H9 (cell line): ENCODE data around the gene HORMAD1. TPM values are rescaled to one million over a fixed set of nuclear protein-coding genes. Genes with fewer than 3 reads are reported as not detected.

Experiments used
- DNase-seq: peaks from one replicate; pipeline ENCODE4 v3.0.0-alpha.2; 2017
- H2AFZ ChIP-seq: one replicate; pipeline ENCODE4 v1.6.1; 2013; ENCODE audit warnings: mild to moderate bottlenecking, low read length, control low read depth, moderate library complexity
- H2AK5ac ChIP-seq: 2 replicates; pipeline ENCODE4 v1.6.1; 2013; ENCODE audit warnings: low read length, control low read depth, mixed read lengths; ENCODE audit not compliant: insufficient read length
- H2BK120ac ChIP-seq: one replicate; pipeline ENCODE4 v1.6.1; 2013; ENCODE audit warnings: low read depth, mild to moderate bottlenecking, low read length, control low read depth, inconsistent platforms; ENCODE audit not compliant: poor library complexity, severe bottlenecking
- H2BK12ac ChIP-seq: 2 replicates; pipeline ENCODE4 v1.6.1; 2013; ENCODE audit warnings: low read length, control low read depth, mixed read lengths, low read depth; ENCODE audit not compliant: insufficient read length
- H2BK15ac ChIP-seq: 2 replicates; pipeline ENCODE4 v1.6.1; 2013; ENCODE audit warnings: low read depth, low read length, control low read depth
- H2BK20ac ChIP-seq: one replicate; pipeline ENCODE4 v1.6.1; 2013; ENCODE audit warnings: low read depth, mild to moderate bottlenecking, low read length, control low read depth, inconsistent platforms; ENCODE audit not compliant: poor library complexity, severe bottlenecking
- H2BK5ac ChIP-seq: 2 replicates; pipeline ENCODE4 v1.6.1; 2013; ENCODE audit warnings: low read length, control low read depth, mixed read lengths; ENCODE audit not compliant: insufficient read length
- H3K14ac ChIP-seq: 2 replicates; pipeline ENCODE4 v1.6.1; 2013; ENCODE audit warnings: low read length, control low read depth; ENCODE audit not compliant: insufficient read depth
- H3K18ac ChIP-seq: 2 replicates; pipeline ENCODE4 v1.6.1; 2013; ENCODE audit warnings: low read depth, mild to moderate bottlenecking, mixed read lengths, low read length, control low read depth; ENCODE audit not compliant: insufficient read length
- H3K23ac ChIP-seq: 2 replicates; pipeline ENCODE4 v1.6.1; 2013; ENCODE audit warnings: low read length, control low read depth, mixed read lengths, low read depth; ENCODE audit not compliant: insufficient read length
- H3K23me2 ChIP-seq: 2 replicates; pipeline ENCODE4 v1.6.1; 2013; ENCODE audit warnings: low read depth, mild to moderate bottlenecking, mixed read lengths, low read length, control low read depth; ENCODE audit not compliant: insufficient read length, poor library complexity, severe bottlenecking
- H3K27ac ChIP-seq: 2 replicates; pipeline ENCODE4 v1.5.1; 2013; ENCODE audit warnings: low read length, control low read depth, mixed read lengths, low read depth; ENCODE audit not compliant: insufficient read length
- H3K27me3 ChIP-seq: 2 replicates; pipeline ENCODE4 v1.6.1; 2013; ENCODE audit warnings: low read length, control low read depth, inconsistent platforms; ENCODE audit not compliant: insufficient read depth
- H3K4ac ChIP-seq: 2 replicates; pipeline ENCODE4 v1.6.1; 2013; ENCODE audit warnings: low read depth, mild to moderate bottlenecking, control low read depth, inconsistent platforms, low read length, moderate library complexity
- H3K4me1 ChIP-seq: 2 replicates; pipeline ENCODE4 v1.6.1; 2013; ENCODE audit warnings: low read length, control low read depth, inconsistent platforms; ENCODE audit not compliant: insufficient read depth
- H3K4me2 ChIP-seq: 2 replicates; pipeline ENCODE4 v1.6.1; 2013; ENCODE audit warnings: low read length, control low read depth, mixed read lengths; ENCODE audit not compliant: insufficient read length, insufficient read depth
- H3K56ac ChIP-seq: 2 replicates; pipeline ENCODE4 v1.6.1; 2013; ENCODE audit warnings: low read depth, mild to moderate bottlenecking, mixed read lengths, low read length, control low read depth; ENCODE audit not compliant: insufficient read length
- H3K79me1 ChIP-seq: 2 replicates; pipeline ENCODE4 v1.6.1; 2013; ENCODE audit warnings: low read depth, mild to moderate bottlenecking, moderate library complexity, low read length, control low read depth, inconsistent platforms; ENCODE audit not compliant: insufficient read depth, poor library complexity, severe bottlenecking
- H3K79me2 ChIP-seq: 2 replicates; pipeline ENCODE4 v1.6.1; 2013; ENCODE audit warnings: low read length, control low read depth, inconsistent platforms; ENCODE audit not compliant: insufficient read depth
- H3K9ac ChIP-seq: 2 replicates; pipeline ENCODE4 v1.6.1; 2013; ENCODE audit warnings: low read length, control low read depth, mixed read lengths; ENCODE audit not compliant: insufficient read length; ENCODE audit errors: extremely low read depth
- H3K9me3 ChIP-seq: one replicate; pipeline ENCODE4 v1.6.1; 2013; ENCODE audit warnings: low read depth, low read length, inconsistent platforms; ENCODE audit not compliant: control insufficient read depth
- H3T11ph ChIP-seq: one replicate; pipeline ENCODE4 v1.6.1; 2013; ENCODE audit warnings: mild to moderate bottlenecking, low read length, control low read depth, inconsistent platforms
- H4K20me1 ChIP-seq: one replicate; pipeline ENCODE4 v1.6.1; 2013; ENCODE audit not compliant: control insufficient read depth, insufficient read length, insufficient read depth
- H4K5ac ChIP-seq: 2 replicates; pipeline ENCODE4 v1.6.1; 2013; ENCODE audit warnings: low read depth, mild to moderate bottlenecking, mixed read lengths, low read length, control low read depth; ENCODE audit not compliant: insufficient read length
- H4K8ac ChIP-seq: replicated peaks from 2 replicates; pipeline ENCODE4 v1.6.1; 2013; ENCODE audit warnings: low read length, control low read depth, mixed read lengths, low read depth; ENCODE audit not compliant: insufficient read length
- H4K91ac ChIP-seq: 2 replicates; pipeline ENCODE4 v1.6.1; 2013; ENCODE audit warnings: low read depth, mild to moderate bottlenecking, moderate library complexity, mixed read lengths, low read length, control low read depth; ENCODE audit not compliant: insufficient read length
- H3K27ac Mint-ChIP-seq, 3 experiments: 2 replicates in 2 of 3; 3 replicates in 1 of 3; pipeline ENCODE4 v1.8.0; 2020 to 2021; ENCODE audit warnings: mixed read lengths in 3 of 3, mild to moderate bottlenecking in 1 of 3, moderate library complexity in 1 of 3
- H3K27me3 Mint-ChIP-seq: 2 replicates; pipeline ENCODE4 v1.8.0; 2021; ENCODE audit warnings: low read depth, mild to moderate bottlenecking, moderate library complexity, mixed read lengths
- H3K36me3 Mint-ChIP-seq, 3 experiments: 2 replicates in 2 of 3; 3 replicates in 1 of 3; pipeline ENCODE4 v1.8.0; 2020 to 2021; ENCODE audit warnings: low read depth in 3 of 3, mixed read lengths in 3 of 3; ENCODE audit not compliant: insufficient read depth in 1 of 3
- H3K4me1 Mint-ChIP-seq, 2 experiments: 2 replicates each; pipeline ENCODE4 v1.8.0; 2020; ENCODE audit warnings: mixed read lengths in 2 of 2
- H3K4me3 Mint-ChIP-seq, 2 experiments: 2 replicates in 1 of 2; 3 replicates in 1 of 2; pipeline ENCODE4 v1.8.0; 2020 to 2021; ENCODE audit warnings: mild to moderate bottlenecking in 2 of 2, mixed read lengths in 2 of 2, moderate library complexity in 1 of 2
- H3K9me3 Mint-ChIP-seq, 2 experiments: 2 replicates in 1 of 2; 3 replicates in 1 of 2; pipeline ENCODE4 v1.8.0; 2020; ENCODE audit warnings: mild to moderate bottlenecking in 2 of 2, mixed read lengths in 2 of 2, moderate library complexity in 1 of 2
- WGBS: extraction: QIAGEN DNeasy Blood & Tissue Kit; methylation state at CpG from one replicate; pipeline ENCODE4 v1.1.7; 2013; ENCODE audit warnings: missing lambda C conversion rate, low lambda C conversion rate, mixed read lengths; ENCODE audit not compliant: insufficient read length; ENCODE audit errors: extremely low coverage; 5-methylcytosine and 5-hydroxymethylcytosine counted together
- total RNA-seq: library from RNA; stranded (reverse); gene quantifications from 2 replicates; pipeline ENCODE4 v1.2.1, GENCODE V29; 2021
- TF ChIP-seq, protein P1 (sequence below): fragments of 200-600 bp; sonication (generic); conservative IDR thresholded peaks from 3 replicates; pipeline ENCODE4 v1.8.0; 2021; ENCODE audit warnings: antibody characterized with exemption, mild to moderate bottlenecking

Gene HORMAD1
- total RNA-seq, 1 experiment from 2014 or later, result not detected

DNA sequence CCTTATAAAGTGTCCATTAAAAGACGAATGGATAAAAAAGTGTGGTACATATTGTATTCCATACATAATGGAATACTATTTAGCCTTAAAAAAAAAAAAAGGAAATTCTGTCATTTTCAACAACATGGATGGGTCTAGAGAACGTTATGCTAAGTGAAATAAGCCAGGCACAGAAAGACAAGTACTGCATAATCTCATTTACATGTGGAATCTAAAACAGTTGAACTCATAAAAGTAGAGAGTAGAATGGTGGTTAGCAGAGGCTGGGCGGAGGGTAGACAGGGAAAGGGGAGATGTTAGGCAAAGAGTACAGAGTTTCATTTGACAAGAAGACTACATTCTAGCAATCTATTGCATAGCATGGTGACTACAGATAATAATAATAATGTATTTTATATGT is 42.3 kb upstream of the HORMAD1 start:
- Histone ChIP-seq H3K27me3 (no peaks in the 10 kb centered on the region), H4K20me1 (no peaks in the 10 kb centered on the region), H3K23ac (no peak overlapping the region), H3K4ac (no peak overlapping the region), H4K91ac (no peak overlapping the region), H3K4me2 (no peak overlapping the region), H3K23me2 (no peaks in the 10 kb centered on the region), H3K79me1 (no peaks in the 10 kb centered on the region), H3K79me2 (no peaks in the 10 kb centered on the region), H2BK120ac (no peak overlapping the region), H2BK20ac (no peak overlapping the region), H4K5ac (no peak overlapping the region), H2AK5ac (no peak overlapping the region), H3K27ac (no peak overlapping the region), H3K9me3 (no peaks in the 10 kb centered on the region), H3K14ac (no peak overlapping the region), H2AFZ (no peak overlapping the region), H3K18ac (no peak overlapping the region), H2BK5ac (no peak overlapping the region), H3K9ac (no peak overlapping the region), H3T11ph (no peak overlapping the region), H2BK12ac (no peak overlapping the region), H2BK15ac (no peak overlapping the region), H3K4me1 (no peaks in the 10 kb centered on the region), H4K8ac (no peak overlapping the region), H3K56ac (no peak overlapping the region)
- DNase-seq, result no peak
- no peak overlapping the region for H3K27ac Mint-ChIP-seq
- TF ChIP-seq, protein P1, sequence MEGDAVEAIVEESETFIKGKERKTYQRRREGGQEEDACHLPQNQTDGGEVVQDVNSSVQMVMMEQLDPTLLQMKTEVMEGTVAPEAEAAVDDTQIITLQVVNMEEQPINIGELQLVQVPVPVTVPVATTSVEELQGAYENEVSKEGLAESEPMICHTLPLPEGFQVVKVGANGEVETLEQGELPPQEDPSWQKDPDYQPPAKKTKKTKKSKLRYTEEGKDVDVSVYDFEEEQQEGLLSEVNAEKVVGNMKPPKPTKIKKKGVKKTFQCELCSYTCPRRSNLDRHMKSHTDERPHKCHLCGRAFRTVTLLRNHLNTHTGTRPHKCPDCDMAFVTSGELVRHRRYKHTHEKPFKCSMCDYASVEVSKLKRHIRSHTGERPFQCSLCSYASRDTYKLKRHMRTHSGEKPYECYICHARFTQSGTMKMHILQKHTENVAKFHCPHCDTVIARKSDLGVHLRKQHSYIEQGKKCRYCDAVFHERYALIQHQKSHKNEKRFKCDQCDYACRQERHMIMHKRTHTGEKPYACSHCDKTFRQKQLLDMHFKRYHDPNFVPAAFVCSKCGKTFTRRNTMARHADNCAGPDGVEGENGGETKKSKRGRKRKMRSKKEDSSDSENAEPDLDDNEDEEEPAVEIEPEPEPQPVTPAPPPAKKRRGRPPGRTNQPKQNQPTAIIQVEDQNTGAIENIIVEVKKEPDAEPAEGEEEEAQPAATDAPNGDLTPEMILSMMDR, result no peak
- peaks cover 3% of the 10 kb centered on the region; the same call in 1 of the 2 replicates for H3K27me3 Mint-ChIP-seq
- WGBS, result no CpG with 5 or more reads among the region's 3 CpGs
- H3K4me1 Mint-ChIP-seq, result no peaks in the 10 kb centered on the region
- no peak overlapping the region for H3K4me3 Mint-ChIP-seq
- peaks cover 0 to 7% (median 5%) of the 10 kb centered on the region in 3 experiments; a peak in 5 of 7 replicates for H3K36me3 Mint-ChIP-seq
- peaks cover 7% of the 10 kb centered on the region in 2 experiments for H3K9me3 Mint-ChIP-seq
